Natural killer cell (primary cell): ENCODE data around the gene CHTF18. TPM values are rescaled to one million over a fixed set of nuclear protein-coding genes. Genes with fewer than 3 reads are reported as not detected.

Source experiments
- ATAC-seq, 3 donors: fragments of 150-1000 bp in 2 of 3; fragments of 200-7000 bp in 1 of 3; cut with Tn5 transposase; 1 replicate in 1 of 3; 2 replicates in 2 of 3; pipeline ENCODE4 v1.10.0; 2021; ENCODE audit warnings: mild to moderate bottlenecking in 2 of 3, moderate library complexity in 2 of 3
- DNase-seq, 2 donors: peaks; one replicate each; pipeline versions ENCODE4 v3.0.0 to v3.0.0-alpha.2; 2013 to 2021; ENCODE audit warnings: mixed read lengths in 1 of 2
- H3K27ac ChIP-seq: one replicate; pipeline ENCODE4 v1.5.1; 2013; ENCODE audit warnings: mild to moderate bottlenecking, low read length
- H3K27me3 ChIP-seq: one replicate; pipeline ENCODE4 v1.6.1; 2013; ENCODE audit warnings: low read length; ENCODE audit not compliant: control insufficient read depth, insufficient read depth
- H3K36me3 ChIP-seq: one replicate; pipeline ENCODE4 v1.6.1; 2013; ENCODE audit warnings: low read length; ENCODE audit not compliant: control insufficient read depth, insufficient read depth
- H3K4me1 ChIP-seq: one replicate; pipeline ENCODE4 v1.6.1; 2013; ENCODE audit warnings: low read length; ENCODE audit not compliant: control insufficient read depth, insufficient read depth
- H3K4me3 ChIP-seq: one replicate; pipeline ENCODE4 v1.5.1; 2013; ENCODE audit warnings: low read length
- H3K9me3 ChIP-seq: one replicate; pipeline ENCODE4 v1.6.1; 2013; ENCODE audit warnings: low read length; ENCODE audit not compliant: control insufficient read depth, insufficient read depth
- H3K27ac Mint-ChIP-seq, 2 donors: one replicate each; pipeline ENCODE4 v1.8.0; 2022; ENCODE audit warnings: mild to moderate bottlenecking in 2 of 2, mixed read lengths in 2 of 2, moderate library complexity in 1 of 2
- H3K27me3 Mint-ChIP-seq, 2 donors: one replicate each; pipeline ENCODE4 v1.8.0; 2022; ENCODE audit warnings: low read depth in 2 of 2, mixed read lengths in 2 of 2
- H3K36me3 Mint-ChIP-seq: one replicate; pipeline ENCODE4 v1.8.0; 2022; ENCODE audit warnings: mixed read lengths
- H3K4me1 Mint-ChIP-seq, 2 donors: one replicate each; pipeline ENCODE4 v1.8.0; 2022; ENCODE audit warnings: mixed read lengths in 2 of 2
- H3K4me3 Mint-ChIP-seq: one replicate; pipeline ENCODE4 v1.8.0; 2022; ENCODE audit warnings: mild to moderate bottlenecking, moderate library complexity, mixed read lengths
- H3K9me3 Mint-ChIP-seq, 2 donors: one replicate each; pipeline ENCODE4 v1.8.0; 2022; ENCODE audit warnings: mixed read lengths in 2 of 2
- CTCF ChIP-seq: fragments of 200-600 bp; IDR thresholded peaks from one replicate; pipeline ENCODE4 v1.8.0; 2022; ENCODE audit warnings: antibody characterized with exemption
- WGBS: methylation state at CpG from one replicate; pipeline ENCODE4 v1.1.7; 2013; ENCODE audit warnings: missing lambda C conversion rate; ENCODE audit not compliant: insufficient coverage; 5-methylcytosine and 5-hydroxymethylcytosine counted together
- intact Hi-C: fragments of 100-400 bp; cut with micrococcal nuclease; formaldehyde crosslinking; loops from one replicate; pipeline ENCODE4 v1.14.2; 2022
- total RNA-seq, 4 donors: library from RNA; stranded (reverse); fragments of 120-200 nt in 1 of 4; gene quantifications; one replicate each; pipeline versions ENCODE4 v1.2.3 to v1.2.4, GENCODE V29; 2013 to 2022

CHTF18 gene
- total RNA-seq, 3 donors from 2014 or later (not counting 1 experiment from before 2014, with no cell fraction given), result 26.7 to 52.4 (median 40.5) TPM

DNA sequence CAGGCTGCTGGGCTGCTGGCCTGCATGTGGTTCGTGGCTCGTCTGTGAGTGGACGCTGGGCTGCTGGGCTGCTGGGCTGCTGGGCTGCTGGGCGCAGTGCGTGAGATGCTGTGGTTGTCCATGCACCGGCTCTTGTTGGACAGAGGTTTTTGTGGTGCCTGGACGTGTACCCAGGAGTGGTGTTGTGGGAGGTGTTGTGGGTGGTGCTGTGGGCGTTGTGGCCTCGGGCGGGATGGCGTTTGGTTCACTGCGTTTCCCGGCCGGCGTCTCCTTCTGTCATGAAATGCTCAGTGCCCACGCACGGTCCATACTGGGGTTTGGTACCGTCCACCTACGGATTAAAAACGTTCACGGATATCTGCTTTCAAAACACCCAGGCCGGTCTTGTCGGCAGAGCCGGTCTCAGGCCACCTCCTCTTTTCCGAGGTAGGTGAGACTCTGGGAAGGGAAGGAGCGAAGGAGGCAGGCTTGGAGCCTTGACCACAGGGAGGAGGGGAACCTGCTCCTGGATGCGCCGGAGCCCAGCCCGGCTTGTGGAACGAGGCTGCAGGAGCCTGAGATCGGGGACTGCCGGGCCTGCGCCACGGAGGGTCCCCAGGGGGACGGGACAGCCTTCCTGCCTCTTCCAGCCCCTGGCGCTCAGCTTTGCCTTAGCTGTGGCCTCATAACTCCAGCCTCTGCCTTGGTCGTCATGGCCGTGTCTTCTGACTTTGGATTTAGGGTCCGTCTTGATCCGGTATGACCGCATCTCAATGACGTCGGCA lies 41.9 kb downstream of the CHTF18 start:
- H3K27ac ChIP-seq, result no peak overlapping the region
- DNase-seq, result no peak
- H3K9me3 Mint-ChIP-seq, result no peaks in the 10 kb centered on the region
- TF ChIP-seq CTCF, result no peak
- no peaks in the 10 kb centered on the region for H3K36me3 ChIP-seq
- H3K27me3 Mint-ChIP-seq, result peaks cover 0 to 9% of the 10 kb centered on the region in 2 donors
- H3K27ac Mint-ChIP-seq, result no peak overlapping the region
- 75% methylated on average over 43 of the region's 43 CpGs for WGBS
- H3K4me1 ChIP-seq, result no peaks in the 10 kb centered on the region
- H3K27me3 ChIP-seq, result no peaks in the 10 kb centered on the region
- H3K4me3 ChIP-seq, result no peak overlapping the region
- H3K4me3 Mint-ChIP-seq, result no peak overlapping the region
- no peaks in the 10 kb centered on the region for H3K36me3 Mint-ChIP-seq
- no peak for ATAC-seq
- intact Hi-C loops, result no loop called here
- H3K9me3 ChIP-seq, result no peaks in the 10 kb centered on the region
- H3K4me1 Mint-ChIP-seq, result no peaks in the 10 kb centered on the region

DNA sequence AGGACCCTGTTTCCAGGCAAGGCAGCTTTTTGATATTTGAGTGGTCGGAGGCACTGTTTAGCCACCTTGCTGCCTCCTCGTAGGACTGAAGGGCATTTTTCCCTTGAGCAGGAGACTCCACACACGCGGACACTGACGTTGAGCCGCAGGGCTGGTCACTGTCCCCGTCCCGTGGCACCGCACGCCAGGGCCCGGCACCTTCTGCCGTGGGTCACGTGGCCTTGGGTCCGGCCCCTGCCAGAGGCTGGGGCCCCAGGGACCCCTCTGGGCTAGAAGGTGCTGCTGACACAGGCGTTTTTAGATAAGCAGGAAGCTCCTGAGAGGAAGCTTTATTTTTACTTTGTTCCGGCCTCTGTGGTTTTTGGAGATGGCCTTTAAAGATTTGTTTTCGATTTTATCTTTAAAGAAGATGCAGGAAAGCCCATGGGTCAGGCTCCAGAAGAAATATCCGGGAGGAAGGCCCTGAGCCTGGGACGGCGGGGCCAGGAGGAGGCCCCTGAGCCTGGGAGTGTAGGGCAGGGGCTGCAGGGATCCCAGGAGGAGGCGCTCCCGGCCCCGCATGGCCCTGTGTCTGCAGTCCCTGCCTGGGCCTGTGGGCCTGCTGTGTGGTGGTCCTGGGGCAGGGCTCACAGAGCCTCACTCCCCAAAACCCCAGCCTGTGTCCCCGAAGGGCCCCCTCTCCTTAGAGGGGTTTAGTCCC lies 42.6 kb downstream of the CHTF18 start:
- DNase-seq (no peak), ATAC-seq (no peak)
- Mint-ChIP-seq H3K27ac (no peak overlapping the region), H3K9me3 (no peaks in the 10 kb centered on the region), H3K27me3 (peaks cover 0 to 9% of the 10 kb centered on the region in 2 donors), H3K4me1 (no peaks in the 10 kb centered on the region), H3K4me3 (no peak overlapping the region), H3K36me3 (no peaks in the 10 kb centered on the region)
- Histone ChIP-seq H3K36me3 (no peaks in the 10 kb centered on the region), H3K27ac (no peak overlapping the region), H3K4me1 (no peaks in the 10 kb centered on the region), H3K27me3 (no peaks in the 10 kb centered on the region), H3K9me3 (peaks cover 7% of the 10 kb centered on the region), H3K4me3 (no peak overlapping the region)
- intact Hi-C loops, result no loop called here
- whole genome bisulfite sequencing, result 23% methylated on average over 24 of the region's 24 CpGs
- TF ChIP-seq CTCF, result no peak

GRCh38 chr16:831571-832413 lies 43.4 kb downstream of the CHTF18 start:
- Mint-ChIP-seq H3K36me3 (no peaks in the 10 kb centered on the region), H3K27me3 (peaks cover 0 to 9% of the 10 kb centered on the region in 2 donors), H3K9me3 (peaks cover 3 to 5% of the 10 kb centered on the region in 2 donors), H3K4me3 (no peak overlapping the region), H3K4me1 (no peaks in the 10 kb centered on the region), H3K27ac (no peak overlapping the region)
- DNase-seq (no peak), ATAC-seq (no peak)
- no peaks in the 10 kb centered on the region for H3K27me3 ChIP-seq
- WGBS, result 76% methylated on average over 24 of the region's 27 CpGs
- TF ChIP-seq CTCF, result no peak
- peaks cover 12% of the 10 kb centered on the region for H3K9me3 ChIP-seq
- no peak overlapping the region for H3K27ac ChIP-seq
- H3K4me1 ChIP-seq, result no peaks in the 10 kb centered on the region
- no peak overlapping the region for H3K4me3 ChIP-seq
- intact Hi-C loops, result no loop called here
- no peaks in the 10 kb centered on the region for H3K36me3 ChIP-seq
